Muscle layer of colon (tissue), 2 donors: ENCODE data around the gene MCEE.

Experiments
- H3K27ac ChIP-seq: one replicate; pipeline ENCODE4 v1.7.0; 2013; ENCODE audit warnings: low read depth, mild to moderate bottlenecking, low read length, moderate library complexity
- H3K27me3 ChIP-seq, 2 donors: one replicate each; pipeline ENCODE4 v1.7.0; 2013; ENCODE audit warnings: low read length in 2 of 2, mild to moderate bottlenecking in 2 of 2; ENCODE audit not compliant: insufficient read depth in 2 of 2, control insufficient read depth in 1 of 2
- H3K36me3 ChIP-seq: one replicate; pipeline ENCODE4 v1.7.0; 2013; ENCODE audit warnings: mild to moderate bottlenecking, low read length; ENCODE audit not compliant: insufficient read depth
- H3K4me1 ChIP-seq: one replicate; pipeline ENCODE4 v1.7.0; 2013; ENCODE audit warnings: mild to moderate bottlenecking, low read length; ENCODE audit not compliant: insufficient read depth
- H3K4me3 ChIP-seq, 2 donors: one replicate each; pipeline ENCODE4 v1.7.0; 2013; ENCODE audit warnings: low read length in 2 of 2, low read depth in 1 of 2, mild to moderate bottlenecking in 1 of 2, moderate library complexity in 1 of 2
- H3K9ac ChIP-seq: one replicate; pipeline ENCODE4 v1.7.0; 2013; ENCODE audit warnings: low read length
- H3K9me3 ChIP-seq: one replicate; pipeline ENCODE4 v1.7.0; 2013; ENCODE audit warnings: mild to moderate bottlenecking, low read length
- donor health status: abdominal sarcoma.
- donor health status: Adenocarcinoma of cecum.

Gene MCEE

GRCh38 chr2:71073475-71073874 is 56.6 kb downstream of the MCEE start:
- peaks cover 60% of the 10 kb centered on the region for H3K36me3 ChIP-seq
- H3K27ac ChIP-seq = no peak overlapping the region
- no peaks in the 10 kb centered on the region for H3K9me3 ChIP-seq
- no peak overlapping the region for H3K9ac ChIP-seq
- no peak overlapping the region for H3K4me3 ChIP-seq
- H3K4me1 ChIP-seq = peaks cover 29% of the 10 kb centered on the region
- H3K27me3 ChIP-seq = no peaks in the 10 kb centered on the region

- H3K9ac ChIP-seq = no peak overlapping the region
- no peak overlapping the region for H3K4me3 ChIP-seq
- H3K4me1 ChIP-seq = peaks cover 29% of the 10 kb centered on the region
- peak overlapping the region; percentile 10 for H3K27ac ChIP-seq
- H3K27me3 ChIP-seq = no peaks in the 10 kb centered on the region
- no peaks in the 10 kb centered on the region for H3K9me3 ChIP-seq
- H3K36me3 ChIP-seq = peaks cover 53% of the 10 kb centered on the region
These were observed 57.5 kb downstream of the MCEE start for GRCh38 chr2:71072492-71072891.

GRCh38 chr2:71071681-71072398 is 58.2 kb downstream of the MCEE start:
- Histone ChIP-seq H3K27ac (no peak overlapping the region), H3K4me3 (no peak overlapping the region), H3K9ac (no peak overlapping the region), H3K4me1 (peaks cover 29% of the 10 kb centered on the region), H3K36me3 (peaks cover 48% of the 10 kb centered on the region), H3K9me3 (no peaks in the 10 kb centered on the region), H3K27me3 (no peaks in the 10 kb centered on the region)

GRCh38 chr2:71070294-71071093 is 59.5 kb downstream of the MCEE start:
- Histone ChIP-seq H3K4me3 (peak overlapping the region in 1 of 2 donors; percentile 35), H3K4me1 (peaks cover 29% of the 10 kb centered on the region), H3K27ac (no peak overlapping the region), H3K27me3 (no peaks in the 10 kb centered on the region), H3K9ac (peak overlapping the region; percentile 0), H3K36me3 (peaks cover 36% of the 10 kb centered on the region), H3K9me3 (no peaks in the 10 kb centered on the region)

GRCh38 chr2:71069376-71069775 is 60.7 kb downstream of the MCEE start:
- Histone ChIP-seq H3K27ac (peak overlapping the region; percentile 95), H3K27me3 (no peaks in the 10 kb centered on the region), H3K4me1 (peaks cover 29% of the 10 kb centered on the region), H3K9me3 (no peaks in the 10 kb centered on the region), H3K4me3 (peak overlapping the region; percentile 54 to 73), H3K9ac (peak overlapping the region; percentile 40), H3K36me3 (peaks cover 27% of the 10 kb centered on the region)

- no peaks in the 10 kb centered on the region for H3K27me3 ChIP-seq
- H3K9me3 ChIP-seq = no peaks in the 10 kb centered on the region
- peaks cover 29% of the 10 kb centered on the region for H3K4me1 ChIP-seq
- H3K4me3 ChIP-seq = peak within 1 kb of the TSS; percentile 54 to 73
- peaks cover 17% of the 10 kb centered on the region for H3K36me3 ChIP-seq
- H3K9ac ChIP-seq = peak within 1 kb of the TSS; percentile 77
- peak within 1 kb of the TSS; percentile 95 for H3K27ac ChIP-seq
These were observed 61.6 kb downstream of the MCEE start, which contains the start of gene NAGK for GRCh38 chr2:71068218-71069035. Gene NAGK, plus strand, starts transcription at chr2:71068648. Its CDS starts 36 bp downstream, at chr2:71068684.

- Histone ChIP-seq H3K4me1 (peaks cover 29% of the 10 kb centered on the region), H3K9ac (peak overlapping the region; percentile 77), H3K4me3 (peak overlapping the region; percentile 54 to 73), H3K36me3 (peaks cover 10% of the 10 kb centered on the region), H3K27me3 (no peaks in the 10 kb centered on the region), H3K27ac (peak overlapping the region; percentile 95), H3K9me3 (no peaks in the 10 kb centered on the region)
These were observed 62.3 kb downstream of the MCEE start for GRCh38 chr2:71067567-71068217.

GRCh38 chr2:71066856-71067255 is 63.2 kb downstream of the MCEE start:
- H3K9ac ChIP-seq = no peak overlapping the region
- H3K27me3 ChIP-seq = no peaks in the 10 kb centered on the region
- H3K36me3 ChIP-seq = peaks cover 6% of the 10 kb centered on the region
- H3K4me1 ChIP-seq = peaks cover 29% of the 10 kb centered on the region
- H3K9me3 ChIP-seq = no peaks in the 10 kb centered on the region
- no peak overlapping the region for H3K27ac ChIP-seq
- H3K4me3 ChIP-seq = no peak overlapping the region

- Histone ChIP-seq H3K4me3 (no peak overlapping the region), H3K4me1 (peaks cover 10% of the 10 kb centered on the region), H3K9me3 (no peaks in the 10 kb centered on the region), H3K36me3 (no peaks in the 10 kb centered on the region), H3K9ac (no peak overlapping the region), H3K27me3 (no peaks in the 10 kb centered on the region), H3K27ac (no peak overlapping the region)
These were observed 65.0 kb downstream of the MCEE start for GRCh38 chr2:71064754-71065621.

- Histone ChIP-seq H3K36me3 (no peaks in the 10 kb centered on the region), H3K9ac (no peak overlapping the region), H3K4me1 (peaks cover 2% of the 10 kb centered on the region), H3K27me3 (no peaks in the 10 kb centered on the region), H3K4me3 (no peak overlapping the region), H3K27ac (no peak overlapping the region), H3K9me3 (no peaks in the 10 kb centered on the region)
These were observed 65.9 kb downstream of the MCEE start for GRCh38 chr2:71064110-71064611.
